ENCODE results near the gene AHRR. TPM values are rescaled to one million over a fixed set of nuclear protein-coding genes. Genes with fewer than 3 reads are reported as not detected.

Gene AHRR
- total RNA-seq, 1 experiment from 2014 or later = 5.2 TPM

- in situ Hi-C loops (cut with HindIII; ENCODE audit: low pct_unique_long_range_greater_than_20kb, low sequenced_read_pairs) = no loop called here
- DNase-seq (ENCODE audit: low read depth) = no peak
These were observed 117.0 kb downstream of the AHRR start for GRCh38 chr5:438481-438981.

- in situ Hi-C loops (cut with HindIII; ENCODE audit: low pct_unique_long_range_greater_than_20kb, low sequenced_read_pairs) = no loop called here
- no peak for DNase-seq (ENCODE audit: low read depth)
These were observed 117.7 kb downstream of the AHRR start for GRCh38 chr5:439181-439580.

GRCh38 chr5:439636-440035 is 118.1 kb downstream of the AHRR start:
- no peak for DNase-seq (ENCODE audit: low read depth)
- in situ Hi-C loops (cut with HindIII; ENCODE audit: low pct_unique_long_range_greater_than_20kb, low sequenced_read_pairs) = no loop called here

GRCh38 chr5:440401-441201 is 119.1 kb downstream of the AHRR start:
- in situ Hi-C loops (cut with HindIII; ENCODE audit: low pct_unique_long_range_greater_than_20kb, low sequenced_read_pairs) = no loop called here
- DNase-seq (ENCODE audit: low read depth) = no peak

- in situ Hi-C loops (cut with HindIII; ENCODE audit: low pct_unique_long_range_greater_than_20kb, low sequenced_read_pairs) = no loop called here
- DNase-seq (ENCODE audit: low read depth) = no peak
These were observed 120.5 kb downstream of the AHRR start for GRCh38 chr5:441996-442334.

- peak; percentile 64 for DNase-seq (ENCODE audit: low read depth)
- in situ Hi-C loops (cut with HindIII; ENCODE audit: low pct_unique_long_range_greater_than_20kb, low sequenced_read_pairs) = no loop called here
These were observed 121.1 kb downstream of the AHRR start, which contains the start of gene EXOC3 for GRCh38 chr5:442335-443238. TSS of gene EXOC3 (plus strand) at chr5:443176. CDS start at chr5:446206, 3,030 bp downstream.

GRCh38 chr5:443239-444151 is 122.0 kb downstream of the AHRR start:
- DNase-seq (ENCODE audit: low read depth) = no peak
- in situ Hi-C loops (cut with HindIII; ENCODE audit: low pct_unique_long_range_greater_than_20kb, low sequenced_read_pairs) = no loop called here

- in situ Hi-C loops (cut with HindIII; ENCODE audit: low pct_unique_long_range_greater_than_20kb, low sequenced_read_pairs) = no loop called here
- no peak for DNase-seq (ENCODE audit: low read depth)
These were observed 122.7 kb downstream of the AHRR start for GRCh38 chr5:444226-444625.

GRCh38 chr5:445591-445990 is 124.1 kb downstream of the AHRR start:
- in situ Hi-C loops (cut with HindIII; ENCODE audit: low pct_unique_long_range_greater_than_20kb, low sequenced_read_pairs) = no loop called here
- DNase-seq (ENCODE audit: low read depth) = no peak

GRCh38 chr5:446066-446882 is 124.8 kb downstream of the AHRR start:
- in situ Hi-C loops (cut with HindIII; ENCODE audit: low pct_unique_long_range_greater_than_20kb, low sequenced_read_pairs) = no loop called here
- DNase-seq (ENCODE audit: low read depth) = no peak

- in situ Hi-C loops (cut with HindIII; ENCODE audit: low pct_unique_long_range_greater_than_20kb, low sequenced_read_pairs) = no loop called here
- DNase-seq (ENCODE audit: low read depth) = no peak
These were observed 125.4 kb downstream of the AHRR start for GRCh38 chr5:446883-447263.

GRCh38 chr5:447501-447900 is 126.0 kb downstream of the AHRR start:
- DNase-seq (ENCODE audit: low read depth) = no peak
- in situ Hi-C loops (cut with HindIII; ENCODE audit: low pct_unique_long_range_greater_than_20kb, low sequenced_read_pairs) = no loop called here

- in situ Hi-C loops (cut with HindIII; ENCODE audit: low pct_unique_long_range_greater_than_20kb, low sequenced_read_pairs) = no loop called here
These were observed 126.7 kb downstream of the AHRR start for GRCh38 chr5:448061-448765.

GRCh38 chr5:448766-449090 is 127.2 kb downstream of the AHRR start:
- in situ Hi-C loops (cut with HindIII; ENCODE audit: low pct_unique_long_range_greater_than_20kb, low sequenced_read_pairs) = no loop called here
- DNase-seq (ENCODE audit: low read depth) = no peak

More at GRCh38 chr5:448061-448765, 126.7 kb downstream of the AHRR start:
- DNase-seq (ENCODE audit: low read depth) = no peak

- in situ Hi-C loops (cut with HindIII; ENCODE audit: low pct_unique_long_range_greater_than_20kb, low sequenced_read_pairs) = no loop called here
These were observed 127.6 kb downstream of the AHRR start for GRCh38 chr5:449151-449550.

GRCh38 chr5:451587-452458 is 130.3 kb downstream of the AHRR start:
- DNase-seq (ENCODE audit: low read depth) = no peak
- in situ Hi-C loops (cut with HindIII; ENCODE audit: low pct_unique_long_range_greater_than_20kb, low sequenced_read_pairs) = no loop called here

More at GRCh38 chr5:449151-449550, 127.6 kb downstream of the AHRR start:
- DNase-seq (ENCODE audit: low read depth) = no peak

Measured in Caki2 (cell line).